Esophagus squamous epithelium (tissue), 5 donors: ENCODE data around the gene KRT7. TPM values are rescaled to one million over a fixed set of nuclear protein-coding genes. Genes with fewer than 3 reads are reported as not detected.
A peak's percentile ranks its signal among the peaks of the same experiment; 100 is the strongest.

Experiments used
- DNase-seq: peaks from one replicate; lab custom pipeline; 2025; lab: John Stamatoyannopoulos, UW
- H3K27ac ChIP-seq, 4 donors: fragments of 200-600 bp; sonication (generic); one replicate each; pipeline ENCODE4 v1.5.1; 2016 to 2019; ENCODE audit warnings: mild to moderate bottlenecking in 1 of 4
- H3K27me3 ChIP-seq, 4 donors: fragments of 200-600 bp; sonication (generic); 1 replicate in 3 of 4; 2 replicates in 1 of 4; pipeline versions ENCODE4 v1.5.1 to v1.6.0; 2017 to 2021; ENCODE audit warnings: antibody characterized with exemption in 1 of 4
- H3K36me3 ChIP-seq, 3 donors: fragments of 200-600 bp; sonication (generic); one replicate each; pipeline ENCODE4 v1.5.1; 2016 to 2019
- H3K4me1 ChIP-seq, 3 donors: fragments of 200-600 bp; sonication (generic); one replicate each; pipeline ENCODE4 v1.5.1; 2017 to 2019
- H3K4me3 ChIP-seq, 4 donors: fragments of 200-600 bp; sonication (generic); 1 replicate in 3 of 4; 2 replicates in 1 of 4; pipeline ENCODE4 v1.5.1; 2016 to 2019; ENCODE audit warnings: mild to moderate bottlenecking in 2 of 4, moderate library complexity in 1 of 4
- H3K9me3 ChIP-seq, 3 donors: fragments of 200-600 bp; sonication (generic); one replicate each; pipeline ENCODE4 v1.5.1; 2016 to 2019
- CTCF ChIP-seq, 6 experiments: fragments of 450-650 bp in 4 of 6; fragments of 200-600 bp in 2 of 6; sonication (generic) in 2 of 6; IDR thresholded peaks; one replicate each; pipeline ENCODE4 v1.5.1; 2016 to 2019; ENCODE audit warnings: antibody characterized with exemption in 6 of 6, mild to moderate bottlenecking in 4 of 6, moderate library complexity in 4 of 6
- POLR2A ChIP-seq, 4 donors: fragments of 450-650 bp; IDR thresholded peaks; one replicate each; pipeline ENCODE4 v1.6.1; 2017; ENCODE audit warnings: antibody characterized with exemption in 4 of 4, mild to moderate bottlenecking in 4 of 4, moderate library complexity in 3 of 4
- WGBS, 2 donors: methylation state at CpG; one replicate each; pipeline ENCODE4 v1.1.5; 2018; 5-methylcytosine and 5-hydroxymethylcytosine counted together
- intact Hi-C: fragments of 100-400 bp; cut with DNase I; formaldehyde crosslinking; loops from one replicate; pipeline ENCODE4 v1.15.0; 2022
- total RNA-seq, 4 donors: library from RNA; depleted of rRNA; stranded (reverse); fragments of >200 nt; gene quantifications; one replicate each; pipeline ENCODE4 v1.1.0, GENCODE V29; 2016
- donor health status: DM: yes; HTN: yes; CAD: no.

KRT7 gene
- total RNA-seq, 4 donors from 2014 or later = 18.7 to 118 (median 64.4) TPM

GRCh38 chr12:52220477-52220876 lies 12.6 kb upstream of the KRT7 start:
- no peak for DNase-seq
- WGBS, 2 donors = 90 to 93% methylated on average over 3 of the region's 3 CpGs
- no peaks in the 10 kb centered on the region for H3K36me3 ChIP-seq
- intact Hi-C loops = no loop called here
- H3K4me3 ChIP-seq = no peak overlapping the region
- TF ChIP-seq CTCF (IDR thresholded peaks at IDR 0.05) (no peak), POLR2A (IDR thresholded peaks at IDR 0.05) (no peak)
- H3K27me3 ChIP-seq = peaks cover 0 to 27% (median 0%) of the 10 kb centered on the region in 4 donors
- H3K9me3 ChIP-seq = no peaks in the 10 kb centered on the region
- H3K4me1 ChIP-seq = peaks cover 7 to 61% (median 23%) of the 10 kb centered on the region in 3 donors
- H3K27ac ChIP-seq = no peak overlapping the region

- no peak for TF ChIP-seq POLR2A (IDR thresholded peaks at IDR 0.05)
- TF ChIP-seq CTCF (IDR thresholded peaks at IDR 0.05) = no peak
- Histone ChIP-seq H3K4me3 (no peak overlapping the region), H3K36me3 (no peaks in the 10 kb centered on the region), H3K27ac (peak overlapping the region in 2 of 4 donors; percentile 15 to 45), H3K9me3 (no peaks in the 10 kb centered on the region), H3K4me1 (peaks cover 7 to 54% (median 15%) of the 10 kb centered on the region in 3 donors), H3K27me3 (peaks cover 0 to 27% (median 0%) of the 10 kb centered on the region in 4 donors)
- intact Hi-C loops = no loop called here
- no peak for DNase-seq
- 53 to 67% methylated on average over 4 of the region's 4 CpGs for WGBS, 2 donors
Observed at GRCh38 chr12:52221070-52221781, 11.8 kb upstream of the KRT7 start.

- peak overlapping the region in 1 of 4 donors; percentile 45 for H3K27ac ChIP-seq
- H3K4me3 ChIP-seq = no peak overlapping the region
Observed at GRCh38 chr12:52221912-52222457, 11.1 kb upstream of the KRT7 start.

GRCh38 chr12:52222692-52223091 lies 10.4 kb upstream of the KRT7 start:
- WGBS, 2 donors = 79 to 93% methylated on average over 4 of the region's 4 CpGs
- DNase-seq = no peak

More at GRCh38 chr12:52221912-52222457, 11.1 kb upstream of the KRT7 start:
- TF ChIP-seq CTCF (IDR thresholded peaks at IDR 0.05) = peak in 5 of 6 experiments; percentile 41 to 75 (median 62)
- no peak for TF ChIP-seq POLR2A (IDR thresholded peaks at IDR 0.05)
- WGBS, 2 donors = 30 to 33% methylated on average over 8 of the region's 8 CpGs
- peaks cover 0 to 27% (median 0%) of the 10 kb centered on the region in 4 donors for H3K27me3 ChIP-seq
- no peaks in the 10 kb centered on the region for H3K36me3 ChIP-seq
- H3K9me3 ChIP-seq = no peaks in the 10 kb centered on the region
- no peak for DNase-seq
- intact Hi-C loops = no loop called here
- H3K4me1 ChIP-seq = peaks cover 0 to 46% (median 9%) of the 10 kb centered on the region in 3 donors

More at GRCh38 chr12:52222692-52223091, 10.4 kb upstream of the KRT7 start:
- intact Hi-C loops = no loop called here
- Histone ChIP-seq H3K27me3 (peaks cover 0 to 27% (median 0%) of the 10 kb centered on the region in 4 donors), H3K4me1 (peaks cover 0 to 39% (median 6%) of the 10 kb centered on the region in 3 donors), H3K27ac (no peak overlapping the region), H3K36me3 (no peaks in the 10 kb centered on the region), H3K9me3 (no peaks in the 10 kb centered on the region), H3K4me3 (no peak overlapping the region)
- TF ChIP-seq CTCF (IDR thresholded peaks at IDR 0.05) (no peak), POLR2A (IDR thresholded peaks at IDR 0.05) (no peak)
